Astrocyte (in vitro differentiated cells and primary cell): ENCODE measurements around the gene LCN10.

ENCODE experiments used
- CTCF ChIP-seq: IDR thresholded peaks from 2 replicates; pipeline ENCODE4 v1.5.1; 2011; ENCODE audit warnings: low read depth, mild to moderate bottlenecking, inconsistent platforms, low read length, moderate library complexity; ENCODE audit not compliant: insufficient read depth
- EZH2 ChIP-seq: IDR thresholded peaks from 2 replicates; pipeline ENCODE4 v1.6.1; 2012; ENCODE audit warnings: mild to moderate bottlenecking, low read length, inconsistent platforms; ENCODE audit not compliant: insufficient read depth

- no peak for TF ChIP-seq CTCF
- no peak for TF ChIP-seq EZH2
These were observed 20.9 kb upstream of the LCN10 start for GRCh38 chr9:136763649-136764035.
